HepG2 (cell line): ENCODE results near the gene RNF150. TPM values are rescaled to one million over a fixed set of nuclear protein-coding genes. Genes with fewer than 3 reads are reported as not detected.

Experiments
- ATAC-seq: fragments of 200-7000 bp; cut with Tn5 transposase; 3 replicates; pipeline ENCODE4 v1.9.1; 2020; ENCODE audit warnings: mild to moderate bottlenecking, moderate library complexity
- BruUV-seq: library from RNA; stranded (reverse); fragments of 400-500 nt; replicated peaks from 2 replicates; lab custom pipeline; 2021; lab: Mats Ljungman, UMichigan
- CTCF ChIA-PET: fragments of 300-600 bp; formaldehyde crosslinking; extraction: SDS; loops from one replicate; lab custom pipeline; 2021; ENCODE audit warnings: low total read pairs, inconsistent platforms, low intra/inter-chr PET ratio; lab: Yijun Ruan, JAX
- POLR2A ChIA-PET: fragments of 350-600 bp; sonication (Branson Sonifier 250); formaldehyde crosslinking; loops from one replicate; lab custom pipeline; 2020; ENCODE audit warnings: antibody characterized with exemption, inconsistent platforms; lab: Yijun Ruan, JAX
- DNase-seq: peaks from one replicate; pipeline ENCODE4 v3.0.0-alpha.2; 2015; ENCODE audit warnings: low spot score
- FAIRE-seq: peaks from 3 replicates; lab custom pipeline; 2011; peaks lifted over from hg19 to GRCh38; lab: Jason Lieb, UNC
- H2AFZ ChIP-seq: one replicate; pipeline ENCODE4 v1.6.1; 2011; ENCODE audit warnings: low read length, inconsistent platforms
- H3K27ac ChIP-seq: fragments of 300-600 bp; 3 replicates; pipeline ENCODE4 v1.8.0; 2011; ENCODE audit warnings: mixed run types, mild to moderate bottlenecking, mixed read lengths, low read length, inconsistent platforms; ENCODE audit not compliant: insufficient read depth; ENCODE audit errors: extremely low read length
- H3K27me3 ChIP-seq, 2 experiments: fragments of 200-600 bp in 1 of 2; 2 replicates in 1 of 2; 3 replicates in 1 of 2; pipeline versions ENCODE4 v1.6.0 to v1.8.0; 2011; ENCODE audit warnings: low read length in 2 of 2, mild to moderate bottlenecking in 2 of 2, moderate library complexity in 2 of 2, inconsistent platforms in 1 of 2; ENCODE audit not compliant: insufficient read depth in 2 of 2, control insufficient read depth in 1 of 2
- H3K36me3 ChIP-seq, 2 experiments: fragments of 200-600 bp in 1 of 2; replicated peaks in 1 of 2; 2 replicates in 1 of 2; 3 replicates in 1 of 2; pipeline versions ENCODE4 v1.5.1 to v1.8.0; 2011; ENCODE audit warnings: low read length in 2 of 2, inconsistent platforms in 1 of 2; ENCODE audit not compliant: insufficient read depth in 2 of 2, control insufficient read depth in 1 of 2
- H3K4me1 ChIP-seq: 2 replicates; pipeline ENCODE4 v1.5.1; 2012; ENCODE audit warnings: low read length, inconsistent platforms; ENCODE audit not compliant: insufficient read depth
- H3K4me2 ChIP-seq: 2 replicates; pipeline ENCODE4 v1.6.0; 2011; ENCODE audit warnings: low read depth, low read length, inconsistent platforms
- H3K4me3 ChIP-seq, 3 experiments: fragments of 200-600 bp in 1 of 3; sonication (generic), shearing (Covaris generic) in 1 of 3; replicated peaks in 1 of 3; 2 replicates each; pipeline ENCODE4 v1.5.1; 2011 to 2016; ENCODE audit warnings: low read length in 3 of 3, inconsistent platforms in 2 of 3, low read depth in 2 of 3, mild to moderate bottlenecking in 2 of 3, control low read depth in 1 of 3, mixed read lengths in 1 of 3; ENCODE audit not compliant: insufficient read depth in 1 of 3
- H3K79me2 ChIP-seq: one replicate; pipeline ENCODE4 v1.6.1; 2011; ENCODE audit warnings: low read length, inconsistent platforms; ENCODE audit not compliant: insufficient read depth
- H3K9ac ChIP-seq: 2 replicates; pipeline ENCODE4 v1.6.0; 2011; ENCODE audit warnings: mild to moderate bottlenecking, low read depth, low read length, inconsistent platforms; ENCODE audit not compliant: insufficient read depth
- H3K9me3 ChIP-seq: 2 replicates; pipeline ENCODE4 v1.5.1; 2012; ENCODE audit warnings: mild to moderate bottlenecking, low read length
- H4K20me1 ChIP-seq: 2 replicates; pipeline ENCODE4 v1.6.0; 2011; ENCODE audit warnings: inconsistent platforms, mild to moderate bottlenecking, low read length, moderate library complexity; ENCODE audit not compliant: insufficient read depth
- BCL6 ChIP-seq: IDR thresholded peaks from 2 replicates; pipeline ENCODE4 v1.6.1; 2016; ENCODE audit warnings: missing genetic modification reagents, missing compliant biosample characterization
- E2F2 ChIP-seq: sonication (generic); formaldehyde crosslinking; IDR thresholded peaks from 2 replicates; pipeline ENCODE4 v1.4.0; 2020; ENCODE audit warnings: missing genetic modification reagents, borderline replicate concordance
- GZF1 ChIP-seq: sonication (generic); formaldehyde crosslinking; IDR thresholded peaks from 2 replicates; pipeline ENCODE4 v1.5.1; 2020; ENCODE audit warnings: mild to moderate bottlenecking, missing genetic modification reagents
- HNRNPL ChIP-seq: fragments of 200-400 bp; formaldehyde crosslinking; IDR thresholded peaks from 2 replicates; pipeline ENCODE4 v1.6.1; 2017; ENCODE audit warnings: mild to moderate bottlenecking, low read depth, low read length
- KDM6A ChIP-seq: IDR thresholded peaks from 2 replicates; pipeline ENCODE4 v1.6.1; 2016; ENCODE audit warnings: low read depth
- ZBTB2 ChIP-seq: sonication (generic); formaldehyde crosslinking; IDR thresholded peaks from 2 replicates; pipeline ENCODE4 v1.8.0; 2022; ENCODE audit warnings: low read depth, missing genetic modification reagents
- ZNF383 ChIP-seq: sonication (generic); formaldehyde crosslinking; IDR thresholded peaks from 2 replicates; pipeline ENCODE4 v1.4.0; 2020; ENCODE audit warnings: missing genetic modification reagents, mild to moderate bottlenecking, borderline replicate concordance
- WGBS: methylation state at CpG from one replicate; pipeline ENCODE4 v1.1.6; 2017; ENCODE audit warnings: low lambda C conversion rate; 5-methylcytosine and 5-hydroxymethylcytosine counted together
- in situ Hi-C: cut with HindIII; loops from 2 replicates; pipeline ENCODE4 v1.10.0; 2017; ENCODE audit warnings: low pct_unique_long_range_greater_than_20kb; ENCODE audit not compliant: extremely low pct_ligation_motif_present
- intact Hi-C: fragments of 100-400 bp; cut with micrococcal nuclease; formaldehyde crosslinking; loops from one replicate; pipeline ENCODE4 v1.10.0; 2022; ENCODE audit not compliant: unreplicated experiment
- polyA plus RNA-seq, 8 experiments: library from polyadenylated mRNA; depleted of rRNA in 3 of 8; stranded (reverse) in 7 of 8; unstranded in 1 of 8; fragments of >200 nt; fragmentation: Illumina TruSeq in 4 of 8; extraction: Trizol in 4 of 8; gene quantifications; 2 replicates each; pipeline versions ENCODE4 v1.2.1 to v1.2.3, GENCODE V29; 2011 to 2016; ENCODE audit warnings: low read depth in 4 of 8, missing spikeins in 1 of 8, mixed read lengths in 1 of 8; ENCODE audit not compliant: insufficient read depth in 1 of 8
- total RNA-seq, 5 experiments: library from RNA; depleted of rRNA; stranded (reverse); fragments of >200 nt; fragmentation: Illumina TruSeq; extraction: Trizol; gene quantifications; 2 replicates each; pipeline ENCODE4 v1.2.3, GENCODE V29; 2016; ENCODE audit warnings: low read depth in 1 of 5
- TF ChIP-seq, protein P1 (sequence below): sonication (generic); formaldehyde crosslinking; IDR thresholded peaks from 2 replicates; pipeline ENCODE4 v1.4.0; 2020; ENCODE audit warnings: missing genetic modification reagents

Gene RNF150
- total and polyA plus RNA-seq, 2 of the 13 experiments (the other 11 are each of a cell fraction or from before 2014, with no cell fraction given) = 0.02 to 0.03 TPM

- H4K20me1 ChIP-seq = no peaks in the 10 kb centered on the region
- H3K4me2 ChIP-seq = no peak overlapping the region
- H2AFZ ChIP-seq = no peak overlapping the region
- TF ChIP-seq, protein P1, sequence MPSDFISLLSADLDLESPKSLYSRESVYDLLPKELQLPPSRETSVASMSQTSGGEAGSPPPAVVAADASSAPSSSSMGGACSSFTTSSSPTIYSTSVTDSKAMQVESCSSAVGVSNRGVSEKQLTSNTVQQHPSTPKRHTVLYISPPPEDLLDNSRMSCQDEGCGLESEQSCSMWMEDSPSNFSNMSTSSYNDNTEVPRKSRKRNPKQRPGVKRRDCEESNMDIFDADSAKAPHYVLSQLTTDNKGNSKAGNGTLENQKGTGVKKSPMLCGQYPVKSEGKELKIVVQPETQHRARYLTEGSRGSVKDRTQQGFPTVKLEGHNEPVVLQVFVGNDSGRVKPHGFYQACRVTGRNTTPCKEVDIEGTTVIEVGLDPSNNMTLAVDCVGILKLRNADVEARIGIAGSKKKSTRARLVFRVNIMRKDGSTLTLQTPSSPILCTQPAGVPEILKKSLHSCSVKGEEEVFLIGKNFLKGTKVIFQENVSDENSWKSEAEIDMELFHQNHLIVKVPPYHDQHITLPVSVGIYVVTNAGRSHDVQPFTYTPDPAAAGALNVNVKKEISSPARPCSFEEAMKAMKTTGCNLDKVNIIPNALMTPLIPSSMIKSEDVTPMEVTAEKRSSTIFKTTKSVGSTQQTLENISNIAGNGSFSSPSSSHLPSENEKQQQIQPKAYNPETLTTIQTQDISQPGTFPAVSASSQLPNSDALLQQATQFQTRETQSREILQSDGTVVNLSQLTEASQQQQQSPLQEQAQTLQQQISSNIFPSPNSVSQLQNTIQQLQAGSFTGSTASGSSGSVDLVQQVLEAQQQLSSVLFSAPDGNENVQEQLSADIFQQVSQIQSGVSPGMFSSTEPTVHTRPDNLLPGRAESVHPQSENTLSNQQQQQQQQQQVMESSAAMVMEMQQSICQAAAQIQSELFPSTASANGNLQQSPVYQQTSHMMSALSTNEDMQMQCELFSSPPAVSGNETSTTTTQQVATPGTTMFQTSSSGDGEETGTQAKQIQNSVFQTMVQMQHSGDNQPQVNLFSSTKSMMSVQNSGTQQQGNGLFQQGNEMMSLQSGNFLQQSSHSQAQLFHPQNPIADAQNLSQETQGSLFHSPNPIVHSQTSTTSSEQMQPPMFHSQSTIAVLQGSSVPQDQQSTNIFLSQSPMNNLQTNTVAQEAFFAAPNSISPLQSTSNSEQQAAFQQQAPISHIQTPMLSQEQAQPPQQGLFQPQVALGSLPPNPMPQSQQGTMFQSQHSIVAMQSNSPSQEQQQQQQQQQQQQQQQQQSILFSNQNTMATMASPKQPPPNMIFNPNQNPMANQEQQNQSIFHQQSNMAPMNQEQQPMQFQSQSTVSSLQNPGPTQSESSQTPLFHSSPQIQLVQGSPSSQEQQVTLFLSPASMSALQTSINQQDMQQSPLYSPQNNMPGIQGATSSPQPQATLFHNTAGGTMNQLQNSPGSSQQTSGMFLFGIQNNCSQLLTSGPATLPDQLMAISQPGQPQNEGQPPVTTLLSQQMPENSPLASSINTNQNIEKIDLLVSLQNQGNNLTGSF (CRISPR knock-in tag) = no peak
- TF ChIP-seq KDM6A (no peak), ZNF383 (CRISPR knock-in tag) (no peak), ZBTB2 (CRISPR knock-in tag) (no peak), BCL6 (CRISPR knock-in tag) (no peak), HNRNPL (no peak), E2F2 (no peak), GZF1 (CRISPR knock-in tag) (no peak)
- TF ChIP-seq, all 625 proteins: peak for 0
- 11% methylated on average over 3 of the region's 3 CpGs for WGBS
- Histone ChIP-seq H3K9me3 (no peaks in the 10 kb centered on the region), H3K4me1 (no peaks in the 10 kb centered on the region), H3K27ac (no peak overlapping the region), H3K79me2 (no peaks in the 10 kb centered on the region), H3K4me3 (no peak overlapping the region), H3K27me3 (0 out of 5 replicates have a peak, but pooled peaks cover 0 to 9% of the 10 kb centered on the region in 2 experiments), H3K36me3 (no peaks in the 10 kb centered on the region), H3K9ac (no peak overlapping the region)
- ATAC-seq (no peak), FAIRE-seq (no peak), DNase-seq (no peak)
- ChIA-PET POLR2A (no interaction called here), CTCF (no interaction called here)
- intact Hi-C loops (no loop called here), in situ Hi-C loops (loop anchor here (10.0 kb wide), 2 partner anchors 254 to 504 kb away; no protein-coding TSS in a partner anchor)
- no TSS peak for BruUV-seq
Observed at GRCh38 chr4:140858897-140859296, 274.4 kb downstream of the RNF150 start.
